Left ventricle myocardium inferior (tissue), 1 donor: ENCODE data around the gene RCOR3. TPM values are rescaled to one million over a fixed set of nuclear protein-coding genes. Genes with fewer than 3 reads are reported as not detected.
"Not testable (repeated sequence)": the region's sequence is repeated elsewhere in the genome, so short reads cannot be mapped to it uniquely, and the experiment has no call there.

Experiments
- DNase-seq: peaks from one replicate; pipeline ENCODE4 v3.0.0-alpha.2; 2020
- H3K27ac ChIP-seq: fragments of 200-600 bp; replicated peaks from 2 replicates; pipeline ENCODE4 v1.8.0; 2021
- H3K27me3 ChIP-seq: fragments of 200-600 bp; 2 replicates; pipeline ENCODE4 v1.8.0; 2021; ENCODE audit warnings: low read depth
- H3K36me3 ChIP-seq: fragments of 200-600 bp; 2 replicates; pipeline ENCODE4 v1.8.0; 2021
- H3K4me1 ChIP-seq: fragments of 200-600 bp; 2 replicates; pipeline ENCODE4 v1.8.0; 2021
- H3K4me3 ChIP-seq: fragments of 200-600 bp; 2 replicates; pipeline ENCODE4 v1.8.0; 2021; ENCODE audit warnings: mild to moderate bottlenecking, moderate library complexity
- H3K9me3 ChIP-seq: fragments of 200-600 bp; replicated peaks from 2 replicates; pipeline ENCODE4 v1.8.0; 2021
- CTCF ChIP-seq: fragments of 200-600 bp; IDR thresholded peaks from 2 replicates; pipeline ENCODE4 v1.8.0; 2021; ENCODE audit warnings: antibody characterized with exemption, mild to moderate bottlenecking, borderline replicate concordance
- intact Hi-C: fragments of 100-400 bp; cut with micrococcal nuclease; formaldehyde crosslinking; loops from one replicate; pipeline ENCODE4 v1.11.0; 2022
- total RNA-seq: library from RNA; stranded (reverse); fragmentation: NEBNext Ultra II Directional; extraction: Animal tissue kit (Norgen Biotek cat#: 25700); gene quantifications from one replicate; pipeline ENCODE4 v1.2.1, GENCODE V29; 2021
- donor health status: DM: no; HTN: yes; CAD: no; lungs with severe emphysema.

The RCOR3 gene
- total RNA-seq, 1 donor from 2014 or later: 48.3 TPM

- intact Hi-C loops: no loop called here
- no peaks in the 10 kb centered on the region for H3K27me3 ChIP-seq
- TF ChIP-seq CTCF: no peak
Measured at GRCh38 chr1:211348547-211348946, 89.4 kb downstream of the RCOR3 start.

GRCh38 chr1:211349741-211350140 is 90.6 kb downstream of the RCOR3 start:
- DNase-seq: no peak
- Histone ChIP-seq H3K4me1 (no peaks in the 10 kb centered on the region), H3K4me3 (no peak overlapping the region), H3K27ac (no peak overlapping the region), H3K36me3 (no peaks in the 10 kb centered on the region), H3K27me3 (no peaks in the 10 kb centered on the region), H3K9me3 (peaks cover 5% of the 10 kb centered on the region)
- TF ChIP-seq CTCF: no peak
- intact Hi-C loops: no loop called here

More at GRCh38 chr1:211348547-211348946, 89.4 kb downstream of the RCOR3 start:
- no peak overlapping the region for H3K4me3 ChIP-seq
- no peaks in the 10 kb centered on the region for H3K36me3 ChIP-seq
- no peak for DNase-seq
- H3K9me3 ChIP-seq: peaks cover 5% of the 10 kb centered on the region
- no peak overlapping the region for H3K27ac ChIP-seq
- H3K4me1 ChIP-seq: no peaks in the 10 kb centered on the region

- H3K27ac ChIP-seq, DNase-seq, H3K9me3 ChIP-seq, H3K27me3 ChIP-seq, intact Hi-C loops, H3K36me3 ChIP-seq, H3K4me3 ChIP-seq, H3K4me1 ChIP-seq: not testable (repeated sequence)
Measured at GRCh38 chr1:211352055-211352454, 92.9 kb downstream of the RCOR3 start.

GRCh38 chr1:211352465-211352864 is 93.3 kb downstream of the RCOR3 start:
- Histone ChIP-seq H3K4me3 (no peak overlapping the region), H3K36me3 (peaks cover 5% of the 10 kb centered on the region), H3K27ac (no peak overlapping the region), H3K4me1 (no peaks in the 10 kb centered on the region), H3K9me3 (peaks cover 5% of the 10 kb centered on the region), H3K27me3 (no peaks in the 10 kb centered on the region)
- no peak for DNase-seq
- intact Hi-C loops: no loop called here
- TF ChIP-seq CTCF: no peak

- H3K4me1 ChIP-seq: no peaks in the 10 kb centered on the region
- H3K27me3 ChIP-seq: no peaks in the 10 kb centered on the region
- peaks cover 5% of the 10 kb centered on the region for H3K9me3 ChIP-seq
- peaks cover 5% of the 10 kb centered on the region for H3K36me3 ChIP-seq
- no peak overlapping the region for H3K4me3 ChIP-seq
- TF ChIP-seq CTCF: peak; percentile 66
- intact Hi-C loops: no loop called here
- no peak for DNase-seq
- no peak overlapping the region for H3K27ac ChIP-seq
Measured at GRCh38 chr1:211352985-211353515, 93.9 kb downstream of the RCOR3 start.

- H3K36me3 ChIP-seq: peaks cover 5% of the 10 kb centered on the region
- H3K9me3 ChIP-seq: peaks cover 5% of the 10 kb centered on the region
- H3K4me1 ChIP-seq: no peaks in the 10 kb centered on the region
- H3K27ac ChIP-seq: no peak overlapping the region
- H3K27me3 ChIP-seq: no peaks in the 10 kb centered on the region
- H3K4me3 ChIP-seq: no peak overlapping the region
- no peak for DNase-seq
- intact Hi-C loops: no loop called here
- TF ChIP-seq CTCF: no peak
Measured at GRCh38 chr1:211353562-211354212, 94.5 kb downstream of the RCOR3 start.
